GM20431 (cell line): Measurements from ENCODE around the gene INA.
"Not testable (repeated sequence)": the region's sequence is repeated elsewhere in the genome, so short reads cannot be mapped to it uniquely, and the experiment has no call there.

Source experiments
- in situ Hi-C: fragments of 300-500 bp; cut with MseI, MboI; formaldehyde crosslinking; loops from one replicate; pipeline ENCODE4 v1.15.0; 2020; ENCODE audit warnings: low sequenced_read_pairs; ENCODE audit not compliant: unreplicated experiment

INA gene

GRCh38 chr10:103276896-103277712 is at the start of gene INA:
TSS of gene INA (plus strand) at chr10:103277138. CDS start at chr10:103277212, 74 bp downstream.
- in situ Hi-C loops = no loop called here

- in situ Hi-C loops = no loop called here
Observed at GRCh38 chr10:103227416-103227815, 49.5 kb upstream of the INA start.

- in situ Hi-C loops = no loop called here
Observed at GRCh38 chr10:103231047-103231551, 45.8 kb upstream of the INA start.

GRCh38 chr10:103232131-103232673 is 44.7 kb upstream of the INA start:
- in situ Hi-C loops = no loop called here

GRCh38 chr10:103232772-103233488 is 44.0 kb upstream of the INA start:
- in situ Hi-C loops = no loop called here

GRCh38 chr10:103235775-103236174 is 41.2 kb upstream of the INA start:
- in situ Hi-C loops = no loop called here

GRCh38 chr10:103238506-103239252 is 38.3 kb upstream of the INA start:
- in situ Hi-C loops = no loop called here

GRCh38 chr10:103241262-103242011 is 35.5 kb upstream of the INA start:
- in situ Hi-C loops = loop anchor here (10.0 kb wide), 1 partner anchor 327 kb away; the partner anchor contains the start of gene CNNM2

- in situ Hi-C loops = loop anchor here (10.0 kb wide), 1 partner anchor 330 kb away; the partner anchor contains the start of gene CNNM2
Observed at GRCh38 chr10:103244666-103245271, 32.2 kb upstream of the INA start.

- in situ Hi-C loops = loop anchor here (10.0 kb wide), 1 partner anchor 331 kb away; the partner anchor contains the start of gene CNNM2
Observed at GRCh38 chr10:103245587-103245986, 31.4 kb upstream of the INA start, which contains the start of gene RPEL1. TSS of gene RPEL1 (plus strand) at chr10:103245887. CDS start at chr10:103245997, 110 bp downstream.

- in situ Hi-C loops = loop anchor here (10.0 kb wide), 1 partner anchor 332 kb away; the partner anchor contains the start of gene CNNM2
Observed at GRCh38 chr10:103246324-103246723, 30.6 kb upstream of the INA start.

- in situ Hi-C loops = no loop called here
Observed at GRCh38 chr10:103254113-103254512, 22.8 kb upstream of the INA start.

GRCh38 chr10:103254538-103255325 is 22.2 kb upstream of the INA start:
- in situ Hi-C loops = no loop called here

GRCh38 chr10:103256613-103257012 is 20.3 kb upstream of the INA start:
- in situ Hi-C loops = no loop called here

- in situ Hi-C loops = no loop called here
Observed at GRCh38 chr10:103257812-103258211, 19.1 kb upstream of the INA start.

- in situ Hi-C loops = not testable (repeated sequence)
Observed at GRCh38 chr10:103258928-103259327, 18.0 kb upstream of the INA start.

GRCh38 chr10:103259989-103260388 is 16.9 kb upstream of the INA start:
- in situ Hi-C loops = no loop called here

GRCh38 chr10:103262229-103262628 is 14.7 kb upstream of the INA start:
- in situ Hi-C loops = no loop called here
